Upper lobe of left lung (tissue), 6 donors: ENCODE data around the gene VIP. TPM values are rescaled to one million over a fixed set of nuclear protein-coding genes. Genes with fewer than 3 reads are reported as not detected.

Experiments
- ATAC-seq, 2 donors: fragments of 200-7000 bp; cut with Tn5 transposase; one replicate each; pipeline ENCODE4 v1.9.1; 2022; ENCODE audit warnings: mild to moderate bottlenecking in 2 of 2, moderate library complexity in 2 of 2; ENCODE audit not compliant: low FRiP score in 2 of 2
- DNase-seq, 2 donors: peaks; one replicate each; pipeline ENCODE4 v3.0.0-alpha.2; 2019 to 2020
- H3K27ac ChIP-seq, 4 donors: fragments of 200-600 bp; sonication (generic); one replicate each; pipeline ENCODE4 v1.5.1; 2016 to 2019
- H3K27me3 ChIP-seq, 4 donors: fragments of 200-600 bp; sonication (generic); one replicate each; pipeline ENCODE4 v1.5.1; 2017 to 2019
- H3K36me3 ChIP-seq, 4 donors: fragments of 200-600 bp; sonication (generic); one replicate each; pipeline ENCODE4 v1.5.1; 2016 to 2019
- H3K4me1 ChIP-seq, 4 donors: fragments of 200-600 bp; sonication (generic); one replicate each; pipeline ENCODE4 v1.5.1; 2018 to 2019
- H3K4me3 ChIP-seq, 4 donors: fragments of 200-600 bp; sonication (generic); one replicate each; pipeline ENCODE4 v1.5.1; 2017 to 2019; ENCODE audit warnings: mild to moderate bottlenecking in 2 of 4, moderate library complexity in 1 of 4
- H3K9me3 ChIP-seq, 4 donors: fragments of 200-600 bp; sonication (generic); one replicate each; pipeline ENCODE4 v1.5.1; 2018 to 2019
- CTCF ChIP-seq, 6 experiments: fragments of 450-650 bp in 4 of 6; fragments of 200-600 bp in 2 of 6; sonication (generic) in 2 of 6; IDR thresholded peaks; one replicate each; pipeline ENCODE4 v1.5.1; 2016 to 2019; ENCODE audit warnings: antibody characterized with exemption in 6 of 6
- EP300 ChIP-seq, 4 donors: sonication (generic); formaldehyde crosslinking; IDR thresholded peaks; one replicate each; pipeline ENCODE4 v1.5.1; 2017; ENCODE audit warnings: antibody characterized with exemption in 4 of 4, control low read depth in 2 of 4
- POLR2A ChIP-seq, 4 donors: fragments of 450-650 bp; IDR thresholded peaks; one replicate each; pipeline ENCODE4 v1.5.1; 2016 to 2017; ENCODE audit warnings: antibody characterized with exemption in 4 of 4, mild to moderate bottlenecking in 2 of 4
- POLR2AphosphoS5 ChIP-seq, 2 donors: sonication (generic); formaldehyde crosslinking; IDR thresholded peaks; one replicate each; pipeline ENCODE4 v1.5.1; 2017; ENCODE audit warnings: antibody characterized with exemption in 2 of 2
- total RNA-seq, 6 donors: library from RNA; depleted of rRNA in 4 of 6; stranded (reverse); fragments of >200 nt in 4 of 6; gene quantifications; one replicate each; pipeline versions ENCODE4 v1.1.0 to v1.2.1, GENCODE V29; 2016 to 2021
- donor health status: DM: no; HTN: no; CAD: no; lungs with moderate emphysema.
- donor health status: DM: no; HTN: yes; CAD: no; lungs with severe emphysema.

VIP gene
- total RNA-seq, 6 donors from 2014 or later: 0.26 to 2.1 (median 0.97) TPM

- H3K4me1 ChIP-seq: no peaks in the 10 kb centered on the region
- H3K27me3 ChIP-seq: no peaks in the 10 kb centered on the region
- H3K27ac ChIP-seq: no peak overlapping the region
- ATAC-seq (no peak), DNase-seq (no peak)
- TF ChIP-seq POLR2AphosphoS5 (IDR thresholded peaks at IDR 0.05) (no peak), POLR2A (IDR thresholded peaks at IDR 0.05) (no peak), EP300 (IDR thresholded peaks at IDR 0.05) (no peak), CTCF (IDR thresholded peaks at IDR 0.05) (no peak)
- H3K36me3 ChIP-seq: no peaks in the 10 kb centered on the region
- no peak overlapping the region for H3K4me3 ChIP-seq
- no peaks in the 10 kb centered on the region for H3K9me3 ChIP-seq
These were observed 53.6 kb downstream of the VIP start for GRCh38 chr6:152804150-152804549.

Other genes with a start within 250 kb of the VIP start
- gene SYNE1, start 113.4 kb upstream of the VIP start, total RNA-seq: 100 to 1,000 TPM; 160 to 859 (median 490) TPM
- gene MYCT1, start 52.9 kb upstream of the VIP start, total RNA-seq: 10 to 100 TPM in 4 of 6 donors, 1 to 10 TPM in 2; 6.2 to 22.0 (median 12.8) TPM
- gene FBXO5, start 232.2 kb downstream of the VIP start, total RNA-seq: 1 to 10 TPM; 1.7 to 6.0 (median 4.8) TPM